Measurements from ENCODE around the gene MAD1L1. TPM values are rescaled to one million over a fixed set of nuclear protein-coding genes. Genes with fewer than 3 reads are reported as not detected.

The MAD1L1 gene
- total and polyA plus RNA-seq, 2 donors (not counting 3 experiments of a cell fraction or from before 2014, with no cell fraction given) = 34.1 to 42.3 TPM

- TF ChIP-seq MYC (IDR thresholded peaks at IDR 0.05; ENCODE audit: low read depth, low read length) = no peak
- TF ChIP-seq GATA2 (IDR thresholded peaks at IDR 0.05; ENCODE audit: insufficient read depth, insufficient read length, low read depth, low read length) = no peak
- TF ChIP-seq MAX (IDR thresholded peaks at IDR 0.05; ENCODE audit: insufficient read depth, insufficient read length) = no peak
- no peak for TF ChIP-seq POLR2AphosphoS5 (IDR thresholded peaks at IDR 0.05; ENCODE audit: insufficient read depth, low read depth, low read length)
- no peak for TF ChIP-seq JUN (IDR thresholded peaks at IDR 0.05; ENCODE audit: borderline replicate concordance, insufficient read depth, insufficient read length, low read depth)
- TF ChIP-seq FOS (IDR thresholded peaks at IDR 0.05; ENCODE audit: borderline replicate concordance, insufficient read depth, low read length) = no peak
- no peak for TF ChIP-seq CTCF (IDR thresholded peaks at IDR 0.05; ENCODE audit: extremely low read depth in 1 of 2, insufficient read depth in 1 of 2, low read depth in 1 of 2, low read length in 2 of 2)
- TF ChIP-seq EZH2 (IDR thresholded peaks at IDR 0.05; ENCODE audit: borderline replicate concordance, low read depth, low read length, severe bottlenecking) = no peak
- TF ChIP-seq POLR2A (IDR thresholded peaks at IDR 0.05; ENCODE audit: low read depth, low read length) = no peak
- FAIRE-seq (no peak), DNase-seq (ENCODE audit: low read depth, low spot score) (no peak)
- Histone ChIP-seq H3K79me2 (ENCODE audit: control insufficient read depth, insufficient read depth, low read length) (no peaks in the 10 kb centered on the region), H4K20me1 (replicated peaks; ENCODE audit: control insufficient read depth, extremely low read depth, insufficient read depth, low read length) (no peaks in the 10 kb centered on the region), H3K4me2 (ENCODE audit: insufficient read depth, low read length) (no peak overlapping the region), H3K9me1 (replicated peaks; ENCODE audit: control insufficient read depth, extremely low read depth, insufficient read depth, low read length) (no peaks in the 10 kb centered on the region), H3K9me3 (replicated peaks; ENCODE audit: control insufficient read depth, insufficient read depth, low read length) (no peaks in the 10 kb centered on the region), H3K9ac (replicated peaks; ENCODE audit: extremely low read depth, insufficient read depth, low read length) (no peak overlapping the region), H3K4me1 (ENCODE audit: control insufficient read depth, extremely low read depth, insufficient read depth, low read length) (no peaks in the 10 kb centered on the region), H3K36me3 (ENCODE audit: control insufficient read depth in 2 of 2, extremely low read depth in 1 of 2, insufficient read depth in 2 of 2, low read length in 2 of 2) (no peaks in the 10 kb centered on the region), H3K27me3 (ENCODE audit: control insufficient read depth in 2 of 2, insufficient read depth in 2 of 2, low read length in 2 of 2) (no peaks in the 10 kb centered on the region), H3K4me3 (replicated peaks in 1 of 3; ENCODE audit: insufficient read depth in 1 of 3, low read depth in 1 of 3, low read length in 3 of 3) (no peak overlapping the region), H3K27ac (ENCODE audit: insufficient read depth, low read depth, low read length) (no peak overlapping the region), H2AFZ (ENCODE audit: low read depth, low read length) (no peak overlapping the region)
- CTCF ChIA-PET = no interaction called here
- no TSS peak for BruUV-seq (replicated peaks)
- POLR2A ChIA-PET = no interaction called here
- dilution Hi-C loops (cut with MboI; ENCODE audit: extremely low pct_ligation_motif_present, low sequenced_read_pairs) (no loop called here), intact Hi-C loops (cut with micrococcal nuclease) (no loop called here)
Measured at GRCh38 chr7:2098496-2098895, 134.2 kb downstream of the MAD1L1 start.
